GM19395 (cell line): Measurements from ENCODE around the gene R3HDM1.
A peak's percentile ranks its signal among the peaks of the same experiment; 100 is the strongest.
"Not testable (repeated sequence)": the region's sequence is repeated elsewhere in the genome, so short reads cannot be mapped to it uniquely, and the experiment has no call there.

Experiments
- ATAC-seq: cut with Tn5 transposase; IDR thresholded peaks from one replicate; pipeline ENCODE4 v1.9.1; 2021; ENCODE audit warnings: mild to moderate bottlenecking, moderate library complexity; ENCODE audit not compliant: unreplicated experiment

The R3HDM1 gene

DNA sequence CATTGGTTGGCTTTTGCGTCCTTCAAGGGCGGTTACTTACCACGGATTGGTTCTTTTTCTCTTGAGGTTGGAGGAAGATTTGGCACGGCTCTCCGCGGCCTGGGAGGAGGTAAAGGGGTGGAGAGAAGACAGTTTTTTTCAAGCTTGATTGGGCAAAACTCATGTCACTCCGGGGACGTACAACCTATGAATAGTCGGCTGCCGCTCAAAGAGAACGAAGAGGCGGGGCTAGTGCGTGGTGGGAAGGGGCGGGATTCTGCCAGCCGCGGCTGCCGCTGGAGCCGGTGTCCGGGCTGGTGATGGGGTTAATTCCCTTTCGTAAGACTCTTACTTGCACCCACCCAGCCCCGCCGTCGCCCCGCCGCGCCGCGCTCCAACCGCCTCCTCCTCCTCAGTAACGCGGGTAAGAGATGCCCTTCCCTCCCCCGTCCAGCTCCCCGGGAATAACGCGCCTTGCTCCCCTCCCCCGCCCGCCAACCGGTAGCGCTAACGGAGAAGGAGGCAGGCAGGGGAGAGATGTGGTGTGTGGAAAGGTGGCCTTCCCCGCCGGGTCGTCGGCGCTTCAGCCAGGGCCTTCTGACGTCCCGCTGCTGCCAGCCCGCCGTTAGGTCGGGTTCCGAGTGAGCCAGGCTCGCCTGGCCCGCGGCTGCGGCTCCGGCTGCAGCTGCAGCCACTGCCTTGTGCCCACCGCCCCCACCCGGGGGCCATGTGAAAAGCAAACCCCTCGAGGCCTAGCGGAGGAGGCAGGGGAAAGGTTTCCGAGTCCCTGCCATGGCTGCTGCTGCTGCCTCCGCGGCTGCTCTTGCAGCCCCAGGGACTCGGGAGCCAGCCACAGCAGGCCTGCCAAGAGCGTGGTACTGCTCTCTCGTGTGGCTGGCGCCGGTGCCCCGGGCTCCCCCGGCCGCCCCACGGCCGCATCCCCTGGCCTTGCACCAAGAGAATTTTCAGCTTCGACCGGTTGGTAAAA lies at the start of gene R3HDM1:
TSS of gene R3HDM1 (plus strand) at position 254 of the 967 bp plus-strand sequence. CDS start 73,362 bp downstream, outside the sequence.
- peak; percentile 83 for ATAC-seq

DNA sequence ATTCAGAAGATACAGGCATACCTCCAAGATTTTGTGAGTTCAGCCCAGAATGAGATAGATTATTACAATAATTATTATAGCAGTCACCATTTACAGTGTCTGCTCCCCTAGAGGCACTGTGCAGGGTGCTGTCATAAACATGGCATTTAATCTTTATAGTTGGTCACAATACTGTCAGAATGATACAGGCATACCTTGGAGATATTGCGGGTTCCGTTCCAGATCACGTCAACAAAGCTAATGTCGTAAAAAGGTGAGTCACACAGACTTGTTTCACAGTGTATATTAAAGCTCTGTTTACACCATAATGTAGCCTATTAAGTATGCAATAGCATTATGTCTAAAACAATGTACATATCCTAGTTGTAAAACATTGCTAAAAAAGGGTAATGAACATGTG lies 45.8 kb upstream of the R3HDM1 start:
- ATAC-seq: no peak

DNA sequence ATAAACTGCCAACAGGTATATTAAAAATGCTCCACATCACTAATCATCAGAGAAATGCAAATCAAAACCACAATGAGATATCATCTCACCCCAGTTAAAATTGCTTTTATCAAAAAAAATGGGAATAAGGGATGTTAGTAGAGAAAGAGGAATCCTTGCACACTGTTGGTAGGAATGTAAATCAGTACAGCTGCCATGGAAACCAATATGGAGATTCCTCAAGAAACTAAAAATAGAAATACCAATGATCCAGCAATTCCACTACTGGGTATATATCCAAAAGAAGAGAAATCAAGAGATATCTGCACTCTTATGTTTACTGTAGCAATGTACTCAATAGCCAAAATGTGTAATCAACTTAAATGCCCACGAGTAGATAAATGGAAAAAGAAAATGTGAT lies 40.9 kb upstream of the R3HDM1 start:
- ATAC-seq: no peak

DNA sequence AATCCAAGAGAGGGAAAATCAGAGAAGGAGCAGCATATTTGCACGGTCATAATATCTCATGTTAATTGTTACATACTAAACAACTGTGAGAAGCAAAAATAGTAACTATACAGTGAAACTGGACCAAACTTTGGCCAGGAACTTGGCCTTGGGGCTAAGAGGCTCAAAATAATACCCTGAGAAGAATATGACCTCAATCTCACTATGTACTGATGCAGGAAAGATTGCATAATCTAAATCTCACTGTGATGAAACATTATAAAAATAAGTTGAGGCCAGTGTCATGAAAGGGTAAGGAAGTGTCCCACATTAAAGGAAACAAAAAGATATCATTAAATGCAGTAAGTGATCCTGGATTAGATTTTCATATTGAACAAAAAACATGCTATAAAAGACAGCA lies 36.8 kb upstream of the R3HDM1 start:
- ATAC-seq: no peak

DNA sequence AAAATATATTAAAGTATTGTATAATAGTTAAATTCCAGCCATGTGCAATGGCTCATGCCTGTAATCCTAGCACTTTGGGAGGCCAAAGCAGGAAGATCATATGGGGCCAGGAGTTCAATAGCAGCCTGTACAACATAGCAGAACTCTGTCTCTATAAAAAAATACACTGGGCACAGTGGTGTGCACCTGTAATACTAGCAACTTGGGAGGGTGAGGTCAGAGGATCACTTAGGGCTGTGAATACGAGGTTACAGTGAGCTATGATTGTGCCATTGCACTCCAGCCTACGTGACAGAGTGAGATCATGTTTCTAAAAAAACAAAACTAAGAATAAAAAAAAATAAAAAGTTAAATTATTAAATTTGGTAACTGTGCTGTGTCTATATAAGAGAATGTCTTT lies 36.4 kb upstream of the R3HDM1 start:
- no peak for ATAC-seq

DNA sequence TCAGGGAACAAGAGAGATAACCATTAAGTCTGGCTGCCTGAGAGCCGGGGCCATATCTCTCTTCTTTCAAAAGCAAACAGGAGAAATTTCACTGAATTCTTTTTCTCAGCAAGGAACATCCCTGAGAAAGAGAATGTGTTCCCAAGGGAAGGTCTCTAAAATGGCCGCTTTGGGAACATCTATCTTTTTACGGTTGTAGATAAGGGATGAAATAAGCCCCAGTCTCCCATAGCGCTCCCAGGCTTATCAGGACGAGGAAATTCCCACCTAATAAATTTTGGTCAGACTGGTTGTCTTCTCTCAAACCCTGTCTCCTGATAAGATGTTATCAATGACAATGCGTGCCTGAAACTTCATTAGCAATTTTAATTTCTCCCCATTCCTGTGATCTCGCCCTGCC lies 32.7 kb upstream of the R3HDM1 start:
- not testable (repeated sequence) for ATAC-seq

DNA sequence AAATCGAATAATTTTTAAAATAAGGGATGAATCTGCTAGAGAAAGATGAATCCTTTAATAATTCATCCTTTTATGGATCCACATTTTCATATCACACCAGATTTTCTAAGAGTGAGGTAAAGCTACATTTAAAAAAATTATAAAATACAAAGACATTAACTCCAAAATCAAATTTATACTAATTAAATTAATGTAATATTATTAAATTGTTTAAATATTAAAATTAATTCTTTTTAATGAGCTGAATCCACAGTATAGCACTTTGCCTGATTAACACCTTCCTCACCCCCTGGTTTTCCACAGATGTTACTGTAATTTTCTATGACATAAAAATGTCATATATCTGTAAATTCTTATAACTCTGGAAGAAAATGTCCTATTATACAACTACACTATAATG lies 26.5 kb upstream of the R3HDM1 start:
- ATAC-seq: no peak

DNA sequence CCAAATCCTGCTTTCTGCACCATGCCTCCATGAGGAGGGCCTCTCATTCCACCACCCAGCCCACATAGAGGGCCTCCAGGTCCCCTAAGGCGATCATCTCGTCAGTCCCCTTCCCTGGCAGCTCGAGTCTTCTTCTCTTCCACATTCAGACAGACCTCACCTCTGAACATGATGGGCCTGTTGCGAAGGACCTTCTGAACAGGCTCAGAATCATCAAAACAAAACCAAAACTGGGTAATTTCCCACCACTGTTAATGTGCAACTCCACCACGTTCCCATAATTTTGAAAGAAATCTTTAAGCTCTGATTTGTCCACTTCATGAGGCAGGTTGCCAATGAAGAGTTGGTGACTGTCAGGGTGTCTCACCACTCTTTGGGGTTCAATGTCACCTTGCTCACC lies 20.7 kb upstream of the R3HDM1 start:
- no peak for ATAC-seq

DNA sequence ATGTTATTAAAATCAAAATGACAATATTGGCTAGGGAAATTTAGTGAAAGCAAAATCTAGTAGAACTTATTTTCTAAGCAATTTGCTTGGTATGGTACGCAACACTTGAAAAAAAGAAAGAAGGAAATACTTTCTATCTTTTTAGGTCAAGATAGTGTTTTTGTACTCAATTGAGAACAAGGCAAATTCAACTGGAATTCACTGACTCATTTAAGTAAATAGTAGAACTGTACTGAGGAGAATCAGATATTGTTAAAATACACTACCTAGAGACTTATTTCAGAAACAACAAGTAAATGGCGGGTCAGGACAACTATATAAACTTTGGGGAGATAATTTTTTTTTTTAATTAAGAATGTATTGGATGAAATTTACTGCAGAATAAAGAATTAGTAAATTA lies 19.2 kb upstream of the R3HDM1 start:
- no peak for ATAC-seq

DNA sequence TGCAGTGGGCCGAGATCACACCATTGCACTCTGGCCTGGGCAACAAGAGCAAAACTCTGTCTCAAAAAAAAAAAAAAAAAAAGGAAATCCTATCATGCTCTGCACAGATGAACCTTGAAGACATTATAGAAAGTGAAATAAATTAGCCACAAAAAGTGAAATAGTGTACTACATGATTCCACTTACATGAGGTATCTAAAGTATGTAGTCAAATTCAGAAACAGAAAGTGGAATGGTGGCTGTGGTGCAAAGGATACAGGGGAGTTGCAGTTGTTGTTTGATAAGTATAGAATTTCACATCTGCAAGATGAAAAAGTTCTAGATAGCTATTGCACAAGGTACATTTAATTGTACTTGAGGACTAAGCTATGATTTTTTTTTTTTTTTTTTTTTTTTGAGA lies 5.5 kb upstream of the R3HDM1 start:
- peak; percentile 32 for ATAC-seq

DNA sequence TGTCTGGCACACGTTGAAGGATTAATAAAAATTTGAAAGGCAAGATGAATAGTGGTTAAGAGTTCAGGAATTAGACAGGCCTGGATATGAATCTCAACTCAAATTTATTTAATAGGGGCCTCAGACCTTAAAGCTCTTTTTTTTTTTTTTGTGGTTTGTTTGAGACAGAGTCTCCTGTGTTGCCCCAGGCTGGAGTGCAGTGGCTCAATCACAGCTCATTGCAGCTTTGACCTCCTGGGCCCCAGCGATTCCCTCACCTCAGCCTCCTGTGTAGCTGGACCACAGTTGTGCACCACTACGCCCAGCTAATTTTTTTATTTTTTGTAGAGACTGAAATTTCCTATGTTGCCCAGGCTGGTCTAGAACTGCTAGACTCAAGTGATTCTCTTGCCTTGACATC lies 3.3 kb upstream of the R3HDM1 start:
- ATAC-seq: no peak

DNA sequence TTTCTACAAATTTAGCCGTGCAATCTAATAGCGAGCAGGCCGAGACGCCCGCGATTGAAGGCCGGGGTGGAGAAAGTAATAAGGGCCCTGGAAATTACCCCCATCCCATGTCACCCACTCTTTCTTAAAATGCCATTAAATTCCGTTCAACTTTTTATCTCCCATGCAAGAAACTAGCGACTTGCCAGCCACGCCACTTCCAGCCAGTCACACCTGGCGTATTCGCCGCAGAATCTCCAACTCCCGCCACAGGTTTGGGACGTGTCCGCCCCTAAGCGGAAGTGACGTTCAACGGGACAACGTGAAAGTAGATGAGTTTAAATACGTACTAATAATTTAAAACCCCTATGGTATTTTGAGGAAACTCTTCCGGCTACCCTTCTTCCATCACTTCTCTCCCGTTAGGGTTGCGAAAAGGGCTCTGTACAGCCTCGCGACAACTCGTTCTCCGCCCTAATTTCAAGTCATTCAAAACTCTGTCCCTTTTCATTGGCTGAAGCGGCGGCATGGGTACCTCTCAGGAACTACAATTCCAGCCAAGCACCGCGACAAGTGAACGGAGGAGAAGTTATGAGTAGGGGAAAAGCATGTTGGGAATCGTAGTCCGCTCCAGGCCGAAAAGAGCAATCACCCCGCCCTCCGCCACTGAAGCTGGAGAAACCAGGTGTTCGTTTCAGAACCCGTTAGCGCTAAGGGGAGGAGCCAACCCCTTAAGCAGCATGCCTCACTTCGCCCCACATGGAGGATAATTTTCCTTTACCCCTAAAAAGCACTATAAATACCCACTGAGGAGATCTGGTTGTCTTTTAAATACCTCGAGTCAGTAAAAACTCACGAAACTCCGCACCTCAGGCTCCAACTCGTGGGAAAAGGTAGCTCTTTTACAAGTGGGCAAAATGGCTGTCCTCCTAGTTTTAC lies 712 bp upstream of the R3HDM1 start, which contains the start of gene ZRANB3:
TSS of gene ZRANB3 (minus strand) at position 906 of the 918 bp plus-strand sequence.
- ATAC-seq: peak; percentile 65

DNA sequence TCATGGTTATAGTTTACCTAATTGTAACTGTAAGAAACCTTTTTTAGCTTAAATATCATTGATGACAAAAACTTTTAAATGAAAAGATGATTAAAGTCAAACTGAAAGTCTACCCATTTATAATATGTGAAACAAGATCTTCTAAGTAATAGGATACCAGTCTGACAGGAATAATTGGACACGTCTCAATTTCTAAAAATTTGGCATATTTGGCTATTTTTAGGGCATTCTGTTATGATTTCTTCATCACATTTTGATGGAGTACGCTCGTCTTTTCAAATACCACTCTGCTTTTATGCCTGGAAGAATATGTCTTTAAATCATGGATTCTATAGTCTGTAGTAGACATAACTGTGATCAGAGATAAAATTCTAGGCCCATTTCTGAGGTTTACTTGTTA lies 1.3 kb downstream of the R3HDM1 start:
- no peak for ATAC-seq

DNA sequence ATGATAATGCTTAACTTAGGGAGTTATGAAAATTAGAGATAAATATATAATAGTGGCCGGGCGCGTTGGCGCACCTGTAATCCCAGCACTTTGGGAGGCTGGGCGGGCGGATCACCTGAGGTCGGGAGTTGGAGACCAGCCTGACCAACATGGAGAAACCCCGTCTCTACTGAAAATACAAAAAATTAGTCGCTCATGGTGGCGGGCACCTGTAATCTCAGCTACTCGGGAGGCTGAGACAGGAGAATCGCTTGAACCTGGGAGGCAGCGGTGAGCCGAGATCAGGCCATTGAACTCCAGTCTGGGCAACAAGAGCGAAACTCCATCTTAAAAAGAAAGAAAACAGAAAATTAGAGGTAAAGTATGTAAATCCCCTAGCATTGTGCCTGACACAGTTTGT lies 2.3 kb downstream of the R3HDM1 start:
- ATAC-seq: not testable (repeated sequence)

DNA sequence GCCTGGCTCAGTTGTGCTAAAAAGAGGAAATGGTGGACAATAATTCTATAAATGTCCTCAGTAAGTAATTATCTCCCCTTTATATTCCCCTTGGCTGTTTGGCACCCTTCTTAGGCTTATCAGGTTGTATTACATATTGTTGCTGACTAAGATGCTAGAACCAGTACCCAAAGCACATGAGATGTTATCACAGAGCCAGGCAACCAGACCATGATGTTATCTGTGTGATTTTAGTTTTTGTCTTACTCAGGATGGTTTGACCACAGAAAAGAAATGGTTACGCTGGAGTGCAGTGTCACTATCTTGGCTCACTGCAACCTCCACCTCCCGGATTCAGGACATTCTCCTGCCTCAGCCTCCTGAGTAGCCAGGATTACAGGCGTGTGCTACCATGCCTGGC lies 15.2 kb downstream of the R3HDM1 start:
- ATAC-seq: no peak

DNA sequence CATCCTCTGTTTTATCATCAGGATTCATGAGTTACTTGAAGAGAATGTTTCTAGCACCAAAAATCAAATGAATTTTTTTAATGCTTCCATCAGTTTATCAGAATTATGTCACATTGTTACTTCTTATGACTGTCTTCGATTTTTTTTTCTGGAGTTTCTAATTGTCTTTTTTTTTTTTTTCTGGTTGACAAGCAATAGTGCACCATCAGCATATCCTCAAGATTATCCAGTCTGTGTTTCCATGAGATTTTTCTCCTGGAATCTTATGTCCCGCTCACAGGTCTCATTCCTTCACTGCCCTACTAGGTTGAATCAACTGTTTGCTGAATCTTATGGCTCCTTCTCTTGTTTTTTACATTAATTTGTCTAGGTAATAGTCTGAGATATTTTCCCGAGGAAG lies 16.0 kb downstream of the R3HDM1 start:
- ATAC-seq: no peak

DNA sequence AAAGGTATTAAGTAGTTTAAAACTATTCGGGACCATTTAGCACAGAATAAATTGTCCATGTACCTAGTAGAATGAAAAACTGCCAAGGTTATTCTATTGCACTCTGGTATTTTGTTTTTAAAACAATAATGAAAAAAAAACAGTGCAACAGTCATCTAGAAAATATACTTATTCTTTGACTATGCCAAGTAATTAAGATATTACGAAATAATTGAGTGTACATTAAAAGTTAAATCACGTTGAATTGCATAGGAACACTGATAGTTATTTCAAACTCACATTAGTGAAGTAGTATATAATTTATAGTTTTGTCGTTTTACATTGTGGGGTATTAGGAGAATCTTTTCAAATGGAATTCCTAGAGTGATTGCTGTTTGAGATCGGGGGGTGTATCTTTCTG lies 20.1 kb downstream of the R3HDM1 start:
- no peak for ATAC-seq

DNA sequence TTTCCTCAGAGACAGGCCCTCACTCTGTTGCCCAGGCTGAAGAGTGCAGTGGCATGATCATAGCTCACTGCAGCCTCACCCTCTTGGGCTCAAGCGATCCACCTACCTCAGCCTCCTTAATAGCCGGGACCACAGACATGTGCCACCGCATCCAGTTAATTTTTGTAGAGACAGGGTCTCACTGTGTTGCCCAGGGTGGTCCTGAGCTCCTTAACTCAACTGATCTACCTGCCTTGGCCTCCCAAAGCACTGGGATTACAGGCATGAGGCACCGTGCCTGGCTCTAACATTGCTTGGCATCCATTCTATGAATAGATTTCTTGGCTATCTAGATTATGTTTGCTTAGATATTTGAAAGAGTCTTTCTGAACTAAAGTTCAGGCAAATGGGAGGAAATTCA lies 21.6 kb downstream of the R3HDM1 start:
- no peak for ATAC-seq

DNA sequence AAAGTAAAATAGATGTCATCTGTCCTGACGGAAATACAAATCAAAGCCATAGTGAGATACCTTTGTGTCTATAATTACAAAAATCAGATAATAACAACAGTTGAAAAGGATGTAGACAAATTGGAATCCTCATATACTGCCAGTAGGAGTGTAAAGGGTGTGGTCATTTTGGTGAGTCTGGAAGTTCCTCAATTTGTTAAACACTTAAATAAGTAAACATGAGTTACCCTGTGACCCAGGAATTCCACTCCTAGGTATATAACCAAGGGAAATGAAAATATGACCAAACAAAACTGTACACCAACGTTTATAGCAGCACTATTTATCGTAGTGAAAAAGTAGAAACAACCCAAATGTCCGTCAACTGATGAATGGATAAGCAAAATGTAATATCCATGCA lies 24.0 kb downstream of the R3HDM1 start:
- ATAC-seq: no peak

DNA sequence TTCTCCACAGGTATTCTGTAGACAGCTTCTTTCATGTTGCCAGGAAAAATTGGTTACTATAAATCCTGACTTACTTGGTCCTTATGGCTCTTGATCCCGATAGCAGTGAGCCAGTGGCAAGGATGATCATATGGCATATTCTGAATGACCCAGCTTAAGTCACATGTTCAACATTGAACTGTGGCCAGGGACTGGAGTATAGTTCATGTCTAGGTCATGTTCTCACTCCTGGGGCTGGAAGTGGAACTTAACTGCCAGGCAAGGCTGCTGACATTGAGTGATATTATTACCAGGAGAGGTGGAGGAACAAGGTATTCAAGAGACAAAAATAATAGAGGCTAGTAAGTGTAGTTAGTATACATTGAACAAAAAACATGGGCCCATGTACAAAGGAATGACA lies 26.2 kb downstream of the R3HDM1 start:
- ATAC-seq: no peak

DNA sequence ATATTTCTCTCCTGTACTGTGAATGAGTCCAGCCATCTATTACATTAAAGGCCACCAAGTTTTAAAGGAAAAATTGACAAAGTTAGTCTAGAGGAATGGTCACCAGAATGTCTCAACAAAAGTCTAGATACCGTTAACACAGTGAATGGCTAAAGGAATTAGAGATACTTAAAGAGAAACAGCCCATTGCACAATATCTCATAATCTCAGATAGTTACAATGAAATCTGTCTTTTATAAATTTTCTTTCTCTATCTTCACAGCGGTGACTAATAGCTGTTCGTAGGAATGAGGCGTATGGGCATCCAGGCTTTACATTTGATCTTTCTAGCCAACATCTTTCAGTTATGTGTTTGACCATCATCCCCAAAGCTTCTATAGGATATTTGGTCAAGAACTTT lies 30.6 kb downstream of the R3HDM1 start:
- no peak for ATAC-seq

DNA sequence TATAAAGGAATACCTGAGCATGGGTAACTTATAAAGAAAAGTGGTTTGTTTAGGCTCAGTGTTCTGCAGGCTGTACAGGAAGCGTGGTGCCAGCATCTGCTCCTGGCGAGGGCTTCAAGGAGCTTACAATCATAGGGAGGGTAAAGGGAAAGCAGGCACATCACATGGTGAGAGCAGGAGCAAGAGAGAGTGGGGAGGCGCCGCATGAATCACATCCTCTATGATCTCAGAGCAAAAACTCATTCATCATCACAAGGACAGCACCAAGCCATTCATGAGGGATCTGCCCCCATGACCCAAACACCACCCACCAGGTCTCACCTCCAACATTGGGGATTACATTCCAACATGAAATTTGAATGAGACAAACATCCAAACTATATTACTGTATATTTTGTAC lies 32.5 kb downstream of the R3HDM1 start:
- ATAC-seq: no peak
